AG04449 (cell line): Measurements from ENCODE around the gene ANKRD11.

ENCODE experiments used
- CTCF ChIA-PET: fragments of 350-600 bp; formaldehyde crosslinking; extraction: SDS; loops from one replicate; lab custom pipeline; 2021; ENCODE audit warnings: antibody characterized with exemption; lab: Yijun Ruan, JAX
- POLR2A ChIA-PET: fragments of 400-600, 350-600 bp; formaldehyde crosslinking; extraction: SDS; loops from one replicate; lab custom pipeline; 2020; ENCODE audit warnings: antibody characterized with exemption, inconsistent platforms; lab: Yijun Ruan, JAX
- DNase-seq: peaks from one replicate; pipeline ENCODE4 v3.0.0-alpha.2; 2010; ENCODE audit warnings: low read depth, low spot score
- H3K4me3 ChIP-seq: 2 replicates; pipeline ENCODE4 v1.5.1; 2011; ENCODE audit warnings: low read depth, mild to moderate bottlenecking, control low read depth, low read length
- CTCF ChIP-seq: IDR thresholded peaks from one replicate; pipeline ENCODE4 v1.5.1; 2011; ENCODE audit warnings: mild to moderate bottlenecking, moderate library complexity, low read length, control low read depth, inconsistent platforms; ENCODE audit not compliant: insufficient read depth; ENCODE audit errors: missing control alignments

The ANKRD11 gene

DNA sequence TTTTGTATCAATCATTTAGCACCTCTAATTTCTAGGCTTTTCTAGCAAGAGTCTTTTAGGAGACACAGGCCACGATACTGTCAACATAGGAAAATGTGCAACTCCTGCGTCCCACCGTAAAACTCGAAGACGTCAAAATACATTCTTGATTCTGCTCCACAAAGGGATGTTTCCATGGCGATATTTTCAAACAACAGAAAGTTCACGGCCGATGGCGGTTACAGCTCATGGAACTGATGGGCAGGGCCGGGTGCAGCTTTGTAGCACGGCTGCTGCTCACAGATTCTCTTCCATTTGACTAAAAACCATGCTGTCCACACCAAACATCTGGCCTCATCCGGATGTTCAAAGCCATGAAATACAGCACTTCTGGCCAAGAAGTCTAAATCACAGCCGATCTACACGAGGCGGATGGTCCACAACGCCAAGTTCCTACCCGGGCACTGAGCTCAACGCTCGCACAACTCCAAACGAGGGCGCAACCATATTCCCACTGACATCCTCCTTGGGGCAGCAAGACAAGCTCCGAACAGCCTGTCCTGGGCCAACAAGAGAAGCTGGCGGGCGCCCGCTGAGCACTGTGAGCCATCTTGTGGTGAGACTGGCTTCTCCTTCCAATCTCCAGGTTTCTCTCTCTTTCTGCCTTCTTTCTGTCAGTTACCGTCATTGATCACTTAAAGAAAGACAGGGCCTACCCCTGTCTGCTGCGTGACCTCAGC is 193.0 kb downstream of the ANKRD11 start:
- POLR2A ChIA-PET: interaction anchor here (0.6 kb wide), 1 partner anchor 13 kb away, joined by 3 read pairs; no protein-coding TSS in a partner anchor
- CTCF ChIA-PET: interaction anchor here (1.0 to 2.7 kb wide), 5 partner anchors 8 to 192 kb away, joined by 3 to 16 read pairs (median 3); no protein-coding TSS in a partner anchor
- TF ChIP-seq CTCF: no peak

DNA sequence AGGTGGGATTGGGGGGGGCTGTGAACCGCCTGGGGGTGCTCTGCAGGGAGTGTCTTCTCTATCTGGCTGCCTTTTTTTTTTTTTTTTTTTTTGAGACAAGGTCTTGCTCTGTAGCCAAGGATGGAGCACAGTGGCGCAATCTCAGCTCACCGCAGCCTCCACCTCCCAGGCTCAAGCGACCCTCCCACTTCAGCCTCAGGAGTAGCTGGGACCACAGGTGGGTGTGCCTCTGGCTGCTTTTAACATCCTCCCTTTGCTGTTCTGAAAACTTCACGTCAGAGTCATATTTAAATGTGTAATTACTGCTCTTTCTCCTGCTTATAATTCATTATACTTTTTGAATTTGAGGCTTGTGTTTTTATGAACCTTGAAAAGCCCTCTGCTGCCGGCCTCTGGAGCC is 194.4 kb downstream of the ANKRD11 start:
- no peak for DNase-seq
- ChIA-PET CTCF (interaction anchor here (0.9 to 1.5 kb wide), 3 partner anchors 18 to 213 kb away, joined by 3 to 5 read pairs (median 3); partner anchors contain the start of gene SPG7), POLR2A (no interaction called here)
- H3K4me3 ChIP-seq: no peak overlapping the region
- no peak for TF ChIP-seq CTCF

More for the DNA sequence above, 193.0 kb downstream of the ANKRD11 start:
- DNase-seq: no peak
- no peak overlapping the region for H3K4me3 ChIP-seq

DNA sequence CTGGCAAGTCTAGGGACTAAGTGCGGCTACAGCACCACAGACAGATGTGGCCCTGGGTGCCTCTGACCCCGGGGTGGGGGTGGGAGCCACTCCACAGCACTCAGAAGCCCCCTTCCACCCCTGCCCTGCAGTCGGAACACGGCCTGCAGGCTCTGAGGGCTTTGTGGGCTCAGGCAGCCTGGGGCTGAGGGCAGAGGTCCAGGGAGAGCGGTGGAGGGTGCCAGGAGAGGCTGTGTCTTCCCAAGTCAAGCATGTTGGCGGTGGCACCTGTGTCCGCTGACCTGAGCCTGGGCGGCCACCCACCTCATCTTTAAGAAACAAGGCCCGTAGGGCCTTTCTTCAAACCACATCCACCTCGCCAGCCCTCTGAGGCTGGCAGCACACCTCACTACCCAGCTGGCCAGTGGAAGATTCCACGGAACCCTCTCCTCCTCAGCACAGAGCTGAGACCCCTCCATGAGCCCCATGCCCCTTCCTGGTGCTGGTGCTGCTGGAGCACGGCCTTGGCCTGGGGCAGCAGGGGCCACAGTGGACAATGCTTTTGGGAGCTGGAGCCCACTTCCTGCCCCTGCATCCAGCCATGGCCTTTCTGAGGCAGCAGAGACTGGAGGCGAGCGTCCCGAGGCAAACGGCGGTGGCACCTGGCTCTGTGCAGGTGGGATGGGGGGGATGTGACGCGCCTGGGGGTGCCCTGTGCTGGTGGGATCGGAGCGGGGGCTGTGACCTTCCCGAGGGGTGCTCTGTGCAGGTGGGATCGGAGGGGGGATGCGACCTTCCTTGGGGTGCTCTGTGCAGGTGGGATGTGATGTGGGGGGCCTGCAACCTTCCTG is 195.1 kb downstream of the ANKRD11 start:
- H3K4me3 ChIP-seq: no peak overlapping the region
- ChIA-PET CTCF (interaction anchor here (0.9 to 1.4 kb wide), 2 partner anchors 14 to 213 kb away, joined by 3 to 6 read pairs; partner anchors contain the start of gene SPG7), POLR2A (no interaction called here)
- DNase-seq: no peak
- no peak for TF ChIP-seq CTCF

DNA sequence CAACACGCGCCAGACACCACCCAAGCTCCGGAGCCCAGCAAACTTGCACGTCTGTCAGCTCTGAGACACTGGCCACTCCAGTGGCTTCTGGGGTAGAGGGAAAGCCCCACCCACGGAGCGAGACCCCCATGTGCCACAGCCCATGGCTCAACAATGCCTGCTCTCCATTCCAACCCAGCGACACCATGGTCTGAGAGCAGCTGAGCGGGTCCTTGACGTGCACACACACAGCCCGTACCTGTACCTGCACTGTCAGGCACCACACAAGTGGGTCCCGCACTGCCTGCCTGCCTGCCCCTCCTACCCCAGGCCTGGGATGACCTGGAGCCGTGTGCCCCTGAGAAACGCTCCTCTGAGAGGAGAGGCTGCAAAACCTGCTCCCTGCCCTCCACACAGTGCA is 195.9 kb downstream of the ANKRD11 start:
- TF ChIP-seq CTCF: no peak
- no peak for DNase-seq
- no peak overlapping the region for H3K4me3 ChIP-seq
- ChIA-PET POLR2A (no interaction called here), CTCF (interaction anchor here (0.9 to 1.5 kb wide), 5 partner anchors 10 to 263 kb away, joined by 3 to 8 read pairs (median 4); partner anchors contain the start of gene SPG7)

DNA sequence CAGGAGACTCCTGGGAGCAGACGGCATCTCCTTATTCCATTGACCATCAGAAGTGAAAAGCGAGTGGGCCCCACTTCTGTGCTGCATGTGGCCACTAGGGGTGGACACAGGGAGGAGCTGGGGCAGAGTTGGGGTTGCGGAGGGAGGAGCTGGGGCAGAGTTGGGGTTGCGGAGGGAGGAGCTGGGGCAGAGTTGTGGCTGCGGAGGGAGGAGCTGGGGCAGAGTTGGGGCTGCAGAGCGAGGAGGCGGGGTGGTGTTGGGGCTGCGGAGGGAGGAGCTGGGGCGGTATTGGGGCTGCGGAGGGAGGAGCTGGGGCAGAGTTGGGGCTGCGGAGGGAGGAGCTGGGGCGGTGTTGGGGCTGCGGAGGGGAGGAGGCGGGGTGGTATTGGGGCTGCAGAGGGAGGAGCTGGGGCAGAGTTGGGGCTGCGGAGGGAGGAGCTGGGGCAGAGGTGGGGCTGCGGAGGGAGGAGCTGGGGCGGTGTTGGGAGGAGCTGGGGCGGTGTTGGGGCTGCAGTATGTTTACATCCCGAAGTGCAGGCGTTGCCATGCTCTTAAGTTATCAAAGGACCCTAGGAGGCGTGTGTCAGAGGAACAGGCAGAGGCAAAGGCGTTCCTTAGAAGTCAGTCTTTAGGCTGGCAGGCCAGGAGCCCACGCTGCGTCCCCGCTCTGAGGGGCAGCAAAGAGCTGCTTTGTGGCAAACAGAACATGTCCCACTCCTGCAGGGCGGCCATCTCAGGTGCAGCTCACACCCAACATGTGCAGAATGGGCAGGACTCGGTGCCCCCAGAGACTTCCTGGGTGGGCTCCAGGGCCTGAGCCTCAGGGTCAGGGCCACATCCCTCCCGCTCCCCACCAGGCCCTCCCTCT is 196.9 kb downstream of the ANKRD11 start:
- TF ChIP-seq CTCF: no peak
- H3K4me3 ChIP-seq: no peak overlapping the region
- POLR2A ChIA-PET: no interaction called here
- no peak for DNase-seq
- CTCF ChIA-PET: interaction anchor here (0.6 to 1.5 kb wide), 8 partner anchors 9 to 264 kb away, joined by 3 to 8 read pairs (median 4); partner anchors contain the start of gene SPG7
